Heart right ventricle (tissue), 16 donors: ENCODE data around the gene FBN1. TPM values are rescaled to one million over a fixed set of nuclear protein-coding genes. Genes with fewer than 3 reads are reported as not detected.

Experiments used
- ATAC-seq, 8 donors: fragments of 200-7000 bp; cut with Tn5 transposase; one replicate each; pipeline ENCODE4 v1.9.1; 2020; ENCODE audit warnings: mild to moderate bottlenecking in 8 of 8, moderate library complexity in 8 of 8, moderate number of reproducible peaks in 1 of 8
- DNase-seq, 2 donors: peaks; one replicate each; pipeline ENCODE4 v3.0.0-alpha.2; 2020
- H3K27ac ChIP-seq, 10 donors: fragments of 200-600 bp; sonication (generic) in 2 of 10; one replicate each; pipeline versions ENCODE4 v1.5.0 to v1.8.0; 2020 to 2022; ENCODE audit warnings: mild to moderate bottlenecking in 3 of 10
- H3K27me3 ChIP-seq, 7 donors: fragments of 200-600 bp; one replicate each; pipeline ENCODE4 v1.8.0; 2021 to 2022; ENCODE audit warnings: mild to moderate bottlenecking in 2 of 7
- H3K36me3 ChIP-seq, 9 donors: fragments of 200-600 bp; sonication (generic) in 1 of 9; one replicate each; pipeline versions ENCODE4 v1.5.0 to v1.8.0; 2020 to 2022; ENCODE audit warnings: mild to moderate bottlenecking in 2 of 9
- H3K4me1 ChIP-seq, 9 donors: fragments of 200-600 bp; sonication (generic) in 1 of 9; one replicate each; pipeline versions ENCODE4 v1.5.0 to v1.8.0; 2020 to 2022; ENCODE audit warnings: mild to moderate bottlenecking in 4 of 9
- H3K4me3 ChIP-seq, 10 donors: fragments of 200-600 bp; sonication (generic) in 2 of 10; one replicate each; pipeline versions ENCODE4 v1.5.0 to v1.8.0; 2020 to 2022; ENCODE audit warnings: mild to moderate bottlenecking in 7 of 10, moderate library complexity in 2 of 10
- H3K9me3 ChIP-seq, 11 donors: fragments of 200-600 bp in 10 of 11; sonication (generic) in 2 of 11; one replicate each; pipeline versions ENCODE4 v1.5.0 to v1.8.0; 2013 to 2022; ENCODE audit warnings: mild to moderate bottlenecking in 2 of 11, control low read depth in 1 of 11, moderate library complexity in 1 of 11
- WGBS, 2 donors: extraction: QIAGEN DNeasy Blood & Tissue Kit; methylation state at CpG; one replicate each; pipeline ENCODE4 v1.1.7; 2013; ENCODE audit warnings: inconsistent platforms in 1 of 2; 5-methylcytosine and 5-hydroxymethylcytosine counted together
- intact Hi-C, 10 donors: fragments of 100-400 bp; cut with DNase I; formaldehyde crosslinking; loops; one replicate each; pipeline versions ENCODE4 v1.11.1 to v1.14.2; 2022
- long read RNA-seq, 3 donors: library from polyadenylated mRNA; unstranded; transcript quantifications; one replicate each; pipeline ENCODE4 v2.0.0, GENCODE V29; 2020 to 2021
- polyA plus RNA-seq, 2 donors: library from polyadenylated mRNA; stranded (reverse); fragments of 200-250 nt; gene quantifications; one replicate each; pipeline ENCODE4 v1.2.3, GENCODE V29; 2013
- total RNA-seq, 10 donors: library from RNA; stranded (reverse); fragmentation: NEBNext Ultra II Directional in 3 of 10; extraction: Animal tissue kit (Norgen Biotek cat#: 25700) in 3 of 10; gene quantifications; one replicate each; pipeline versions ENCODE4 v1.2.1 to v1.2.4, GENCODE V29; 2021 to 2023
- TF ChIP-seq, protein P1 (sequence below), 9 donors: fragments of 200-600 bp; sonication (generic) in 2 of 9; IDR thresholded peaks; one replicate each; pipeline versions ENCODE4 v1.5.0 to v1.8.0; 2021 to 2022; ENCODE audit warnings: antibody characterized with exemption in 9 of 9, mild to moderate bottlenecking in 5 of 9, moderate library complexity in 1 of 9
- donor health status: Arrhythmogenic right ventricular cardiomyopathy.
- donor health status: ischemic (EF 13 %, LVEDD 7.1; RV severe dilation, severe dysfunction).
- donor health status: healthy with polysubstance abuse.
- donor health status: DM: no; HTN: yes; CAD: no.
- donor health status: DM: no; HTN: no; CAD: no.
- donor health status: ischemic (EF 25% LVEDD 6.9; RV normal size, moderate dysfunction).
- donor health status: ischemic (EF 25% LVEDD 5.7; RV mildly dilated, moderate dysfunction).
- donor health status: healthy.
- donor health status: DM: yes; HTN: yes; CAD: no.
- donor health status: Ischemic cardiomyopathy.
- donor health status: ischemic (EF 35%, LVEDD 5.7; RV mildly dilated, moderate dysfunction).
- donor health status: nonischemic (EF 11% LVEDD 7.7; RV severe dilation, severe dysfunction).
- donor health status: DM: yes; HTN: yes; CAD: no.
- donor health status: PGD.
- donor health status: ischemic (EF 29% LVEDD 5.4; RV normal size, mild dysfunction).
- donor health status: nonischemic (EF 23%, LVEDD 6.1; RV moderate dilation, normal function).

Gene FBN1
- 100 to 1,000 TPM in 1 of 10 donors, 10 to 100 TPM in 9; 18.4 to 116 (median 32.9) TPM for total RNA-seq
- 10 to 100 TPM in 1 of 2 donors, 1 to 10 TPM in 1; 7.0 to 31.8 TPM for polyA plus RNA-seq
- long read RNA-seq, donor 1, partial matches to known transcripts = 4 of 5 reads
- long read RNA-seq, donor 1, other reads (novel, unspliced or antisense) = 1 of 5 reads
- long read RNA-seq, donor 2, full-length matches to known transcripts = 1 of 7 reads
- long read RNA-seq, donor 2, partial matches to known transcripts = 6 of 7 reads
- long read RNA-seq, donor 2, other reads (novel, unspliced or antisense) = 0 of 7 reads
- long read RNA-seq, donor 3, partial matches to known transcripts = 24 of 27 reads
- long read RNA-seq, donor 3, other reads (novel, unspliced or antisense) = 3 of 27 reads

DNA sequence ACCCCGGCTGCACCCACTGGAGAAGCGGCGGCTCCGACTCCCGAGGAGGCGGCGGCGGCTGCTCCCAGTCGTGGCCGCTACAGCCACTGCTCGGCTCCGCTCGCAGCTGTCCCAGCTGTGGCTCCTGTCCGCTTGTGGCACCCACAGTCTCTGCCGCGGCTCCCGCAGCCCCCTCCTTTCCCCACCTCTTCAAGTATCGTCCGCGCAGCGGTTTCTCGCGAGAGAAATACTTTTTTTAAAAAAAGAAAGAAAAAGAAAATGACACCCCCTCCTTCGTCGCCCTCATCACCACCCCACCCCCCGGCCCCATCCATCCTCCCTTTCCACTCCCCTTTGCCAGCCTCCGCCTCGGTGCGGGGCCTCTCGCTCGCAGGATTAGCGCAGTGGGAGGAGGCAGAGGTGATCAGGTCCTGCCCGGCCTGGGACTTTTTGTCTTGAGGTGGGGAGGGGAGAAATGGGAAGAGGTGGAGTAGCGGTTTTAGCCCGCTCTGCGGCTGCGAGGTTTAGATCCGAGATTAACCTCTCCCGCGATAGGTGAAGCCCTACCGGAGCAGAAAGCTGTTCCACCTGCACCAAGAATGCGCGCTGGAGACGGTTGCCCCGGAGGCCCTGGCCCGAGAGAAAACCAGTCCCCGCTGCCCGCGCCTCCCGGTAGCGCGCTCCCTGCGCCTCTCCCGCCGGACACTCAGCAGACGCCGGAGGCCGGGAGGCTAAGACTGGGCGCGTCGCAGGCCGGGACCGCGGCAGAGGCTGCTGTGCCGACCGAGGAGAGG is at the start of gene FBN1:
Gene FBN1 (minus strand): TSS at position 152 of the 773 bp plus-strand sequence. CDS start 940 bp downstream, outside the sequence.
- 1% methylated on average over 57 to 66 of the region's 66 CpGs for WGBS, 2 donors
- Histone ChIP-seq H3K4me1 (peaks cover 0 to 42% (median 15%) of the 10 kb centered on the region in 9 donors), H3K27me3 (peaks cover 0 to 30% (median 6%) of the 10 kb centered on the region in 7 donors), H3K36me3 (peaks cover 0 to 6% (median 0%) of the 10 kb centered on the region in 9 donors), H3K4me3 (peak within 1 kb of the TSS; percentile 64 to 96 (median 89)), H3K9me3 (no peaks in the 10 kb centered on the region), H3K27ac (peak within 1 kb of the TSS; percentile 85 to 93 (median 90))
- ATAC-seq (peak; percentile 83 to 93 (median 88)), DNase-seq (peak; percentile 67 to 80)
- TF ChIP-seq, protein P1, sequence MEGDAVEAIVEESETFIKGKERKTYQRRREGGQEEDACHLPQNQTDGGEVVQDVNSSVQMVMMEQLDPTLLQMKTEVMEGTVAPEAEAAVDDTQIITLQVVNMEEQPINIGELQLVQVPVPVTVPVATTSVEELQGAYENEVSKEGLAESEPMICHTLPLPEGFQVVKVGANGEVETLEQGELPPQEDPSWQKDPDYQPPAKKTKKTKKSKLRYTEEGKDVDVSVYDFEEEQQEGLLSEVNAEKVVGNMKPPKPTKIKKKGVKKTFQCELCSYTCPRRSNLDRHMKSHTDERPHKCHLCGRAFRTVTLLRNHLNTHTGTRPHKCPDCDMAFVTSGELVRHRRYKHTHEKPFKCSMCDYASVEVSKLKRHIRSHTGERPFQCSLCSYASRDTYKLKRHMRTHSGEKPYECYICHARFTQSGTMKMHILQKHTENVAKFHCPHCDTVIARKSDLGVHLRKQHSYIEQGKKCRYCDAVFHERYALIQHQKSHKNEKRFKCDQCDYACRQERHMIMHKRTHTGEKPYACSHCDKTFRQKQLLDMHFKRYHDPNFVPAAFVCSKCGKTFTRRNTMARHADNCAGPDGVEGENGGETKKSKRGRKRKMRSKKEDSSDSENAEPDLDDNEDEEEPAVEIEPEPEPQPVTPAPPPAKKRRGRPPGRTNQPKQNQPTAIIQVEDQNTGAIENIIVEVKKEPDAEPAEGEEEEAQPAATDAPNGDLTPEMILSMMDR (IDR thresholded peaks at IDR 0.05) = no peak
- intact Hi-C loops = loop anchor here in 5 of 10 donors (5.0 to 10.0 kb wide), 9 partner anchors 91 to 291 kb away; no protein-coding TSS in a partner anchor

DNA sequence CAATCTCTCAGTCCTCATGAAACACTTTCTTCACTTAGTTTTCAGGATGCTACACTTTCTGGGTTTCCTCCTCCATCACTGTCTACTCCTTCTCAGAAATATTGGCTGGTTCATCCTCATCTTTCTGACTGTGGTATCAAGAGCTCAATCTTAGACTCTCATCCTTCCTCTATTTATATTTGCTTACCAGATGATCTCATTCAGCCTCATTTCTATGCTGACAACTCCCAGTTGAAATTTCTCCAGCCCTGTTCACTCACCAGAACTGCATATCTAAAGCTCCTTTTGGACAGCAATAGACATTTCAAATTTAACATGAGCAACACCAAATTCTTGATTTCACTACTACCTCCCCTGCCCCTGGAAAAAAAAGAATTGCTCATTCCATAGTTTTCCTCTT is 48.0 kb upstream of the FBN1 start:
- no peak overlapping the region for H3K27ac ChIP-seq
- intact Hi-C loops = loop anchor here in 1 of 10 donors (10.0 kb wide), 1 partner anchor 179 kb away; no protein-coding TSS in a partner anchor
- DNase-seq (no peak), ATAC-seq (peak in 1 of 8 donors; percentile 22)
- H3K4me1 ChIP-seq = peaks cover 0 to 4% (median 0%) of the 10 kb centered on the region in 9 donors
- TF ChIP-seq, protein P1 (IDR thresholded peaks at IDR 0.05) = no peak
- H3K4me3 ChIP-seq = no peak overlapping the region
- no peaks in the 10 kb centered on the region for H3K36me3 ChIP-seq
- peaks cover 0 to 6% (median 0%) of the 10 kb centered on the region in 11 donors for H3K9me3 ChIP-seq
- no peaks in the 10 kb centered on the region for H3K27me3 ChIP-seq

DNA sequence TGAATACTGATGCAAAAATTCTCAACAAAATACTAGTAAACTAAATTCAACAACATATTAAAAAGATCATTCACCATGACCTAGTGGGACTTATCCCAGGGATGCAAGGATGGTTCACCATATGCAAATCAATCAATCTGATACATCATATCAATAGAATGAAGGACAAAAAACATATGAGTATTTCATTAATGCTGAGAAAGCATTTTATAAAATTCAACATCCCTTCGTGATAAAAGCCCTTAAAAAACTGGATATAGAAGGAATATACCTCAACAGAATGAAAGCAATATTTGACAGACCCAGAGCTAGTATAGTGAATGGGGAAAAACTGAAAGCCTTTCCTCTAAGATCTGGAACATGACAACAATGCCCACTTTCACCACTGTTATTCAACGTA is 43.0 kb upstream of the FBN1 start:
- 45 to 48% methylated on average over 2 of the region's 2 CpGs for WGBS, 2 donors
- ATAC-seq = no peak
- no peaks in the 10 kb centered on the region for H3K27me3 ChIP-seq
- H3K27ac ChIP-seq = no peak overlapping the region
- intact Hi-C loops = no loop called here
- no peak overlapping the region for H3K4me3 ChIP-seq
- no peaks in the 10 kb centered on the region for H3K4me1 ChIP-seq
- H3K36me3 ChIP-seq = no peaks in the 10 kb centered on the region
- DNase-seq = no peak
- peaks cover 0 to 10% (median 0%) of the 10 kb centered on the region in 11 donors for H3K9me3 ChIP-seq
- TF ChIP-seq, protein P1 (IDR thresholded peaks at IDR 0.05) = no peak

DNA sequence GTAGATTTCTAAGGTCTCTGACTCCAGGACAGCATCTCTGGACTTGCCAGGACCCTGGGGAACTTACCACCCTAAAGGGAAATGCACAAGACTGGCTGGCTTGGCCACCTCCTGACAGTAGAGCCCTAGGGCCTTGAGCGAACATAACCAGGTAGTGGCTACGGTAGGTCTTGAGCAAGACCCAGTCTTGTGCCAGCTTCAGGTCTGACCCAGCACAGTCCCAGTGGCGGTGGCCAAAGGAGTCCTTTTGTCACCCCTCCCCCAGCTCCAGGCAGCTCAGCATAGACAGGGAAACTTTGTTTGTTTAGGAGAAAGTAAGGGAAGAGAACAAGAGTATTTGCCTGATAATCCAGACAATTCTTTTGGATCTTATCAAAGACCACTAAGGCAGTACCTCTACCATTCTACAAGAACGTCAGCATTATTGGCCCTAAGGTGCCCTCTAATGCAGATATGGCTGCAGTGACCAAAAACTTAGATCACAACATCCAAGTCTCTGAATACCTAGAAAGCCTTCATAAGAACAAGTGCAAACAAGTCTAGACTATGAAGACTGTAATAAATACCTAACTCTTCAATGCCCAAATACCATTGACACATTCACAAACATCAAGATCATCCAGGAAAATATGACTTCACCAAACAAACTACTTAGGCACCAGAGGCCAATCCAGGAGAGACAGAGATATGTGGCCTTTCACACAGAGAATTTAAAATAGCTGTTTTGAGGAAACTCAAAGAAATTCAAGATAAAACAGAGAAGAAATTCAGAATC is 38.7 kb upstream of the FBN1 start:
- DNase-seq (no peak), ATAC-seq (no peak)
- TF ChIP-seq, protein P1 (IDR thresholded peaks at IDR 0.05) = no peak
- no peaks in the 10 kb centered on the region for H3K4me1 ChIP-seq
- peaks cover 0 to 10% (median 0%) of the 10 kb centered on the region in 11 donors for H3K9me3 ChIP-seq
- no peak overlapping the region for H3K27ac ChIP-seq
- H3K36me3 ChIP-seq = no peaks in the 10 kb centered on the region
- H3K27me3 ChIP-seq = no peaks in the 10 kb centered on the region
- no peak overlapping the region for H3K4me3 ChIP-seq
- 90 to 95% methylated on average over 4 of the region's 4 CpGs for WGBS, 2 donors
- intact Hi-C loops = no loop called here
